GM12892 (cell line): Measurements from ENCODE around the gene INVS.

Experiments
- POLR2A ChIP-seq: IDR thresholded peaks from 2 replicates; pipeline ENCODE4 v1.6.1; 2011; ENCODE audit warnings: low read depth, low read length, control low read depth
- TAF1 ChIP-seq: IDR thresholded peaks from 2 replicates; pipeline ENCODE4 v1.6.1; 2011; ENCODE audit warnings: low read depth, mild to moderate bottlenecking, control low read depth, low read length, borderline replicate concordance

- TF ChIP-seq TAF1 = no peak
- no peak for TF ChIP-seq POLR2A
Observed at GRCh38 chr9:100341889-100342288, 242.8 kb downstream of the INVS start.
